ENCODE results near the gene NCAPG2.

NCAPG2 gene

DNA sequence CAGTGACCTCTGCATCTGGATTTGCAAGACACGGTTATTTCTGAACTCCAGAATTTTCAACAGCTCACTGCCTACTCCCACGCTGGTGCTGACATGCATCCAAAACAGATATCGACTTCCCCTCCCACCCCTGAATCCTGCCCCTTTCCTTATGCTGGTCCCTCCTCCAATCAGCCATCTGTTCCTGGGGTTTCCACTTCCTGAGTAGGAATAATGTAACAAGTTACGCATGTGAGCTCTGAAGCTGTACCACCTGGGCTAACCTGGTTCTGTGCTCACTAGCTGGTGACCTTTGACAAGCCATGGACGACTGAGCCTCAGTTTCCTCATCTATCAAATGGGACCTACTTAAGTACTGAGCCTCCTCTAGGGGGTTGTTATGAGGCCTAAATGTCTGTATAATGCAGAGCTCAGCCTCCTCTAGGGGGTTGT lies 1.7 kb upstream of the NCAPG2 start:
- no peak for TF ChIP-seq ZFX (IDR thresholded peaks at IDR 0.05; ENCODE audit: borderline replicate concordance)
- TF ChIP-seq, protein P1, sequence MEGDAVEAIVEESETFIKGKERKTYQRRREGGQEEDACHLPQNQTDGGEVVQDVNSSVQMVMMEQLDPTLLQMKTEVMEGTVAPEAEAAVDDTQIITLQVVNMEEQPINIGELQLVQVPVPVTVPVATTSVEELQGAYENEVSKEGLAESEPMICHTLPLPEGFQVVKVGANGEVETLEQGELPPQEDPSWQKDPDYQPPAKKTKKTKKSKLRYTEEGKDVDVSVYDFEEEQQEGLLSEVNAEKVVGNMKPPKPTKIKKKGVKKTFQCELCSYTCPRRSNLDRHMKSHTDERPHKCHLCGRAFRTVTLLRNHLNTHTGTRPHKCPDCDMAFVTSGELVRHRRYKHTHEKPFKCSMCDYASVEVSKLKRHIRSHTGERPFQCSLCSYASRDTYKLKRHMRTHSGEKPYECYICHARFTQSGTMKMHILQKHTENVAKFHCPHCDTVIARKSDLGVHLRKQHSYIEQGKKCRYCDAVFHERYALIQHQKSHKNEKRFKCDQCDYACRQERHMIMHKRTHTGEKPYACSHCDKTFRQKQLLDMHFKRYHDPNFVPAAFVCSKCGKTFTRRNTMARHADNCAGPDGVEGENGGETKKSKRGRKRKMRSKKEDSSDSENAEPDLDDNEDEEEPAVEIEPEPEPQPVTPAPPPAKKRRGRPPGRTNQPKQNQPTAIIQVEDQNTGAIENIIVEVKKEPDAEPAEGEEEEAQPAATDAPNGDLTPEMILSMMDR (IDR thresholded peaks at IDR 0.05), result no peak

DNA sequence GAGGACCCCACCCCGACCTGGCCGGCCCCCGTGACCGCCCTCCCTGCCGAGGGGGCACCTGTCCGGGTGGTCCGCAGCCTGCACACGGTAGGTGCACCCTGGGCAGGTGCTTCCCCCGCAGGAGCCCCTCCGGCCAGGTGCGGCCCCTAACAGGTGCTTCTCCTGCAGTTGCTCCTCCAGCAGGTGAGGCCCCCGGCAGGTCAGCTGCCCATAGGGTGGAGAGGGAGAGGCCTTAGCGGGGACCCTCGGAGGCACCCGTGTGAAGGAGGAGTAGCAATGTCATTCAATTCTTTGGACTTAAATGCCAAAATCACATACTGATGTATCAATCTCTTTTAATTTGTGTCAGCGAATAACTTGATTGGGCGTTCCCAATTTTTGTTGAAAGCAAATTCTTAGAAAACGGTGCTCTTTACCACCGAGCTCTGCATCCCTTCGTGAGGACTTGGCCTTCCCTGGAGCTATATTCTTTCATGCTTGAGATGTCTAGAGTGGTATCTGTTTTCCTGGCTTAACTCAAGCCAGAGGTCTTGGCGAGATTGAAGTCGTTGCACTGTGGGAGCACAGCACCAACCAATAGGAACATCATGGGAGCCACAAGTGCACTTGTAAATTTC lies 738 bp upstream of the NCAPG2 start:
- TF ChIP-seq, protein P1 (IDR thresholded peaks at IDR 0.05), result no peak
- H3K27ac ChIP-seq, result peak overlapping the region; percentile 86

More for the DNA sequence above, 1.7 kb upstream of the NCAPG2 start:
- H3K27ac ChIP-seq, result no peak overlapping the region

DNA sequence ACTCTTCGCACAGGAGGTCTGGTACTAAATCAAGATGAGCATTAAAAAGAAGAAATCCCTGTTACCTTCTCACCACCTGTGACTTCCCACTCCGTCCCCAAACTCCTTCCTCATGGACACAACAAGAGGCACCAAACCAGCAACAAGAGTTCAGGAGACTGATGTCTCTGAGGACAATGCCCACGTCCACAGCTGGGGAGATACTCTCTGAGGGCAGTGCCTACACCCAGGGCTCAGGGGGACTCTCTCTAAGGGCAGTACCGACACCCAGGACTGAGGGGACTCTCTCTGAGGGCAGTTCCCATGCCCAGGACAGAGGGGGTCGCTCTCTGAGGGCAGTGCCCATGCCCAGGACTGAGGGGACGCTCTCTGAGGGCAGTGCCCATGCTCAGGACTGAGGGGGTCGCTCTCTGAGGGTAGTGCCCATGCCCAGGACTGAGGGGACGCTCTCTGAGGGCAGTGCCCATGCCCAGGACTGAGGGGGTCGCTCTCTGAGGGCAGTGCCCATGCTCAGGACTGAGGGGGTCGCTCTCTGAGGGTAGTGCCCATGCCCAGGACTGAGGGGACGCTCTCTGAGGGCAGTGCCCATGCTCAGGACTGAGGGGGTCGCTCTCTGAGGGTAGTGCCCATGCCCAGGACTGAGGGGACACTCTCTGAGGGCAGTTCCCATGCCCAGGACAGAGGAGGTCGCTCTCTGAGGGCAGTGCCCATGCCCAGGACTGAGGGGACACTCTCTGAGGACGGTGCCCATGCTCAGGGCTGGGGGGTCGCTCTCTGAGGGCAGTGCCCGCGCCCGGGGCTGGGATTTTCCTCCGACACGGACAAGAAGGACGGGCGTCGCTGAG lies 703 bp downstream of the NCAPG2 start:
- H3K27ac ChIP-seq, result peak overlapping the region; percentile 86

DNA sequence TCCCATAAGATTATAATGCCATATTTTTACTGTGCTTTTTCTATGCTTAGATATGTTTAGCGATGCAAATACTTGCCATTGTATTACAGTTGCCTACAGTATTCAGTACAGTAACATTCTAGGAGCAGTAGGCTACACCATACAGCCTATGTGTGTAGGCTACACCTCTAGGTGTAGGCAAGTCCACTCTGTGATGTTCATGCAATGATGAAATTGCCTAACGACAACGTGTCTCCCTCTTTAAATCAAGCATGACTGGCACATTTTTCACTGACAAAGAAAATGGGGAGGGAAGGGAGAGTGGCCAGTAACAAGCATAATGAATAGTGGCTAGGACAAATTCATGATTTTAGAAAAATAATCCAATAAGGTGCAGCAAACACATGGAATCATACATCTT lies 1.7 kb downstream of the NCAPG2 start:
- peak overlapping the region; percentile 86; the same call in 1 of the 2 replicates for H3K27ac ChIP-seq
- TF ChIP-seq, protein P1 (IDR thresholded peaks at IDR 0.05), result no peak
- no peak for TF ChIP-seq ZFX (IDR thresholded peaks at IDR 0.05; ENCODE audit: borderline replicate concordance)

DNA sequence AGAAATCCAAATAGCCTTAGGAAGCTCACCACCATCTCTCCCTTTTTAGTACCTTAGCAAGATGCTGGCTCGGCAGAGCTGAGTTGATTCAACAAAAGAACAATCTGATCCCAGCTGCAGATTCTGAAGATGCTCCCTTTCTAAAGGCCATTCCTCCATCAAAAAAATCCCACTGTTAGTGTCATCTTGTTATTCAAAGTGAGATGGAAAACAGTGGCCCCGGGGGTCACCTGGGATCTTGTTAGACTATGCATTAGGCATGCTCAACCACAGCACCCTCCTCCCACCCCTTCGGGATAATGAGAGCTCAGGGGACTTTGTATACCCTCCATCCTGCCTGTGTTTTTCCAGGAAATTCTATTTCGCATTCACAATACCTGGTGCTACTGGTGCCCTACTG lies 2.4 kb downstream of the NCAPG2 start:
- TF ChIP-seq, protein P1 (IDR thresholded peaks at IDR 0.05), result no peak
- TF ChIP-seq ZFX (IDR thresholded peaks at IDR 0.05; ENCODE audit: borderline replicate concordance), result no peak
- no peak overlapping the region for H3K27ac ChIP-seq

DNA sequence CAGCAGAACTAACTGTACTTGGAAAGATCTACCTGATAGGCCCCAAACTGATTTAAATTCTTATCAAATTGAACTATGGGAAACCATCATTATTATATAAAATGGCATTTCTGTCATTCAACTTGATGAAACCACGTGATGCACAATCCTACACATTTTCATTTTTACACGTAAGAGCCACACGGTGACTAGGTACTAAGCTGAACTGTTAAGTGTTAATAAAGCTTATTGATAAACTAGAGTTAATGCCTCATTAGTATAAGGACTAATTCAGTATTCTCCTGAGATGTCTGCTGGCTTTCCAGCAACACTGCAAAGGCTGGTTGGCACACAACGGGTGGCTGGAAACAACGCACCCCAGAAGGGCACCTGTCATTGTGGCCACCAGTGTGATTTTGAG lies 4.6 kb downstream of the NCAPG2 start:
- no peak for TF ChIP-seq ZFX (IDR thresholded peaks at IDR 0.05; ENCODE audit: borderline replicate concordance)
- TF ChIP-seq, protein P1 (IDR thresholded peaks at IDR 0.05), result no peak

DNA sequence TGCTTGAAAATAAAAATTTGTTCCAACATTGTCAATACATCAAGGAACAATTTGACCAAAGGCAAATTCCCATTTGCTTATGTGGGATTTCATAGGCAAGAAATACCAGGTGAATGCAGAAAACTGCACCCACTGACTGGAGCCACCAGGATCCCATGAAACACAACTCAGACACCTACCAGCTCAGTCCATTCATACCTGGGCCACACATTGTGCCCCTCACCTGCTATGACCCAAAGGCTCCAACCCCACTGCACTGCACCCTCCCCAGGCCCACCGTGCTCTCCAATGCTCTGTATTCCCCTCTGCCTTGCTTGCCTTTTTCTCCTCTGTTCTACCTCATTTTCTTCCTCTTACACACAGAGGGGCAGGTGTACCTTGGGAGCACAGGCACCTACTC lies 5.3 kb downstream of the NCAPG2 start:
- TF ChIP-seq, protein P1 (IDR thresholded peaks at IDR 0.05), result no peak
- TF ChIP-seq ZFX (IDR thresholded peaks at IDR 0.05; ENCODE audit: borderline replicate concordance), result no peak

More for the DNA sequence above, 4.6 kb downstream of the NCAPG2 start:
- H3K27ac ChIP-seq, result no peak overlapping the region

More for the DNA sequence above, 5.3 kb downstream of the NCAPG2 start:
- H3K27ac ChIP-seq, result no peak overlapping the region

Data from 22Rv1 (cell line).